ENCODE measurements around the gene LTA. TPM values are rescaled to one million over a fixed set of nuclear protein-coding genes. Genes with fewer than 3 reads are reported as not detected.
"Not testable (repeated sequence)": the region's sequence is repeated elsewhere in the genome, so short reads cannot be mapped to it uniquely, and the experiment has no call there.

The LTA gene
- total RNA-seq, 2 experiments from 2014 or later: 21.8 to 70.0 TPM

- Mint-ChIP-seq H3K4me1 (peaks cover 87% of the 10 kb centered on the region), H3K27me3 (no peaks in the 10 kb centered on the region), H3K9me3 (ENCODE audit: low read depth) (no peaks in the 10 kb centered on the region), H3K36me3 (peaks cover 27% of the 10 kb centered on the region), H3K27ac (peak overlapping the region; percentile 96), H3K4me3 (peak overlapping the region; percentile 83)
- CTCF ChIA-PET: interaction anchor here (0.6 to 26.0 kb wide), 7 partner anchors 6 to 242 kb away, joined by 3 to 952 read pairs (median 189); partner anchors contain the start of genes AIF1, ATP6V1G2, DDX39B and LST1
- DNase-seq: no peak
- peak; percentile 6 for ATAC-seq
Measured at GRCh38 chr6:31587791-31588777, 16.0 kb downstream of the LTA start.

GRCh38 chr6:31588871-31589650, 17.0 kb downstream of the LTA start:
- H3K9me3 Mint-ChIP-seq (ENCODE audit: low read depth): no peaks in the 10 kb centered on the region
- no peak for ATAC-seq
- H3K27ac Mint-ChIP-seq: peak overlapping the region; percentile 71
- peaks cover 87% of the 10 kb centered on the region for H3K4me1 Mint-ChIP-seq
- H3K4me3 Mint-ChIP-seq: peak overlapping the region; percentile 9
- CTCF ChIA-PET: interaction anchor here (1.0 to 26.0 kb wide), 5 partner anchors 5 to 43 kb away, joined by 4 to 952 read pairs (median 931); partner anchors contain the start of genes AIF1, ATP6V1G2, DDX39B and LST1
- peaks cover 25% of the 10 kb centered on the region for H3K36me3 Mint-ChIP-seq
- H3K27me3 Mint-ChIP-seq: no peaks in the 10 kb centered on the region
- DNase-seq: no peak

- not testable (repeated sequence) for H3K9me3 Mint-ChIP-seq (ENCODE audit: low read depth); DNase-seq; ATAC-seq; H3K4me3 Mint-ChIP-seq; H3K27me3 Mint-ChIP-seq
- Mint-ChIP-seq H3K36me3 (peaks cover 25% of the 10 kb centered on the region), H3K4me1 (peaks cover 78% of the 10 kb centered on the region), H3K27ac (peak overlapping the region; percentile 24)
- CTCF ChIA-PET: interaction anchor here (1.1 to 26.0 kb wide), 3 partner anchors 8 to 44 kb away, joined by 4 to 952 read pairs (median 931); partner anchors contain the start of genes ATP6V1G2, DDX39B, LST1 and LTB
Measured at GRCh38 chr6:31590691-31591090, 18.6 kb downstream of the LTA start.

- Mint-ChIP-seq H3K9me3 (ENCODE audit: low read depth) (no peaks in the 10 kb centered on the region), H3K4me3 (peak overlapping the region; percentile 78), H3K4me1 (peaks cover 72% of the 10 kb centered on the region), H3K27me3 (no peaks in the 10 kb centered on the region), H3K36me3 (peaks cover 22% of the 10 kb centered on the region), H3K27ac (peak overlapping the region; percentile 91)
- ATAC-seq: no peak
- DNase-seq: no peak
- CTCF ChIA-PET: interaction anchor here (0.8 to 26.0 kb wide), 8 partner anchors 9 to 146 kb away, joined by 3 to 952 read pairs (median 24); partner anchors contain the start of genes ATP6V1G2, BAG6, DDX39B and LST1
Measured at GRCh38 chr6:31592396-31592771, 20.3 kb downstream of the LTA start.

GRCh38 chr6:31597006-31597405, 24.9 kb downstream of the LTA start:
- ATAC-seq (peak; percentile 65), DNase-seq (no peak)
- H3K9me3 Mint-ChIP-seq (ENCODE audit: low read depth): no peaks in the 10 kb centered on the region
- no peak overlapping the region for H3K4me3 Mint-ChIP-seq
- H3K4me1 Mint-ChIP-seq: peaks cover 50% of the 10 kb centered on the region
- no peaks in the 10 kb centered on the region for H3K27me3 Mint-ChIP-seq
- H3K27ac Mint-ChIP-seq: peak overlapping the region; percentile 34
- CTCF ChIA-PET: interaction anchor here (0.6 to 26.0 kb wide), 15 partner anchors 10 to 532 kb away, joined by 3 to 952 read pairs (median 11); partner anchors contain the start of genes AIF1, ATP6V1G2, DDX39B and LST1
- no peaks in the 10 kb centered on the region for H3K36me3 Mint-ChIP-seq

GRCh38 chr6:31607317-31607716, 35.2 kb downstream of the LTA start:
- DNase-seq (no peak), ATAC-seq (peak; percentile 33)
- Mint-ChIP-seq H3K27ac (no peak overlapping the region), H3K4me3 (no peak overlapping the region), H3K4me1 (peaks cover 8% of the 10 kb centered on the region), H3K27me3 (peaks cover 2% of the 10 kb centered on the region), H3K36me3 (no peaks in the 10 kb centered on the region), H3K9me3 (ENCODE audit: low read depth) (no peaks in the 10 kb centered on the region)
- CTCF ChIA-PET: interaction anchor here (1.3 to 2.0 kb wide), 3 partner anchors 10 to 56 kb away, joined by 3 to 11 read pairs (median 7); no protein-coding TSS in a partner anchor

GRCh38 chr6:31609519-31610406, 37.7 kb downstream of the LTA start:
- ATAC-seq (no peak), DNase-seq (no peak)
- H3K27me3 Mint-ChIP-seq: no peaks in the 10 kb centered on the region
- H3K36me3 Mint-ChIP-seq: no peaks in the 10 kb centered on the region
- no peaks in the 10 kb centered on the region for H3K9me3 Mint-ChIP-seq (ENCODE audit: low read depth)
- no peak overlapping the region for H3K27ac Mint-ChIP-seq
- CTCF ChIA-PET: interaction anchor here (1.1 to 3.8 kb wide), 3 partner anchors 9 to 29 kb away, joined by 3 to 35 read pairs (median 3); no protein-coding TSS in a partner anchor
- no peak overlapping the region for H3K4me3 Mint-ChIP-seq
- H3K4me1 Mint-ChIP-seq: peaks cover 10% of the 10 kb centered on the region

- H3K4me3 Mint-ChIP-seq: no peak overlapping the region
- ATAC-seq (no peak), DNase-seq (no peak)
- no peaks in the 10 kb centered on the region for H3K36me3 Mint-ChIP-seq
- CTCF ChIA-PET: interaction anchor here (1.1 to 3.8 kb wide), 2 partner anchors 8 to 13 kb away, joined by 3 to 35 read pairs; no protein-coding TSS in a partner anchor
- no peaks in the 10 kb centered on the region for H3K27me3 Mint-ChIP-seq
- no peaks in the 10 kb centered on the region for H3K9me3 Mint-ChIP-seq (ENCODE audit: low read depth)
- no peak overlapping the region for H3K27ac Mint-ChIP-seq
- peaks cover 22% of the 10 kb centered on the region for H3K4me1 Mint-ChIP-seq
Measured at GRCh38 chr6:31610968-31611367, 38.9 kb downstream of the LTA start.

- H3K4me3 Mint-ChIP-seq: no peak overlapping the region
- no peaks in the 10 kb centered on the region for H3K9me3 Mint-ChIP-seq (ENCODE audit: low read depth)
- H3K27ac Mint-ChIP-seq: no peak overlapping the region
- no peak for DNase-seq
- CTCF ChIA-PET: interaction anchor here (1.3 to 6.1 kb wide), 2 partner anchors 16 to 37 kb away, joined by 3 to 40 read pairs; no protein-coding TSS in a partner anchor
- no peak for ATAC-seq
- H3K4me1 Mint-ChIP-seq: peaks cover 29% of the 10 kb centered on the region
- H3K27me3 Mint-ChIP-seq: no peaks in the 10 kb centered on the region
- H3K36me3 Mint-ChIP-seq: peaks cover 7% of the 10 kb centered on the region
Measured at GRCh38 chr6:31614075-31614619, 42.1 kb downstream of the LTA start.

- no peaks in the 10 kb centered on the region for H3K9me3 Mint-ChIP-seq (ENCODE audit: low read depth)
- CTCF ChIA-PET: interaction anchor here (0.9 to 6.1 kb wide), 3 partner anchors 17 to 75 kb away, joined by 3 to 40 read pairs (median 4); no protein-coding TSS in a partner anchor
- peaks cover 34% of the 10 kb centered on the region for H3K4me1 Mint-ChIP-seq
- peak within 1 kb of the TSS; percentile 73 for H3K4me3 Mint-ChIP-seq
- H3K36me3 Mint-ChIP-seq: peaks cover 8% of the 10 kb centered on the region
- peak within 1 kb of the TSS; percentile 89 for H3K27ac Mint-ChIP-seq
- H3K27me3 Mint-ChIP-seq: no peaks in the 10 kb centered on the region
- ATAC-seq: no peak
- DNase-seq: no peak
Measured at GRCh38 chr6:31614684-31615578, 42.8 kb downstream of the LTA start, which contains the start of gene AIF1. AIF1 (plus strand) TSS chr6:31615234; CDS start chr6:31615330, 96 bp downstream.

- peak; percentile 59 for DNase-seq
- H3K4me1 Mint-ChIP-seq: peaks cover 34% of the 10 kb centered on the region
- H3K9me3 Mint-ChIP-seq (ENCODE audit: low read depth): no peaks in the 10 kb centered on the region
- H3K27ac Mint-ChIP-seq: peak overlapping the region; percentile 89
- CTCF ChIA-PET: interaction anchor here (0.9 to 6.1 kb wide), 6 partner anchors 15 to 76 kb away, joined by 3 to 40 read pairs (median 4); partner anchors contain the start of gene C6orf47
- peaks cover 8% of the 10 kb centered on the region for H3K36me3 Mint-ChIP-seq
- H3K4me3 Mint-ChIP-seq: peak overlapping the region; percentile 73
- no peak for ATAC-seq
- H3K27me3 Mint-ChIP-seq: no peaks in the 10 kb centered on the region
Measured at GRCh38 chr6:31615748-31616147, 43.7 kb downstream of the LTA start.
